Measurements from ENCODE around the gene CENPS.

The CENPS gene

GRCh38 chr1:10428984-10429383, 1.2 kb upstream of the CENPS start:
- H2AFZ ChIP-seq = no peak overlapping the region
- H3K36me3 ChIP-seq (ENCODE audit: control insufficient read depth, insufficient read depth, low read length) = no peaks in the 10 kb centered on the region
- peaks cover 3% of the 10 kb centered on the region for H3K79me2 ChIP-seq
- no peaks in the 10 kb centered on the region for H3K4me1 ChIP-seq
- no peak overlapping the region for H3K4me3 ChIP-seq (ENCODE audit: low read depth, low read length)
- no peaks in the 10 kb centered on the region for H3K9me3 ChIP-seq (ENCODE audit: control insufficient read depth, low read length)
- H3K27me3 ChIP-seq (ENCODE audit: control insufficient read depth, insufficient read depth, low read length) = no peaks in the 10 kb centered on the region
- no peak overlapping the region for H3K4me2 ChIP-seq (ENCODE audit: low read length)
- no peak overlapping the region for H3K9ac ChIP-seq
- H3K27ac ChIP-seq = no peak overlapping the region
- no peak for TF ChIP-seq CTCF (IDR thresholded peaks at IDR 0.05)

GRCh38 chr1:10429868-10430215, 391 bp upstream of the CENPS start:
- Histone ChIP-seq H3K4me2 (ENCODE audit: low read length) (peak overlapping the region; percentile 94), H3K4me1 (no peaks in the 10 kb centered on the region), H3K27me3 (ENCODE audit: control insufficient read depth, insufficient read depth, low read length) (no peaks in the 10 kb centered on the region), H3K9me3 (ENCODE audit: control insufficient read depth, low read length) (no peaks in the 10 kb centered on the region), H3K79me2 (peaks cover 3% of the 10 kb centered on the region), H2AFZ (peak overlapping the region; percentile 93), H3K9ac (no peak overlapping the region), H3K27ac (no peak overlapping the region), H3K4me3 (ENCODE audit: low read depth, low read length) (peak overlapping the region; percentile 95), H3K36me3 (ENCODE audit: control insufficient read depth, insufficient read depth, low read length) (no peaks in the 10 kb centered on the region)
- no peak for TF ChIP-seq CTCF (IDR thresholded peaks at IDR 0.05)

- no peak for TF ChIP-seq CTCF (IDR thresholded peaks at IDR 0.05)
- Histone ChIP-seq H3K36me3 (ENCODE audit: control insufficient read depth, insufficient read depth, low read length) (no peaks in the 10 kb centered on the region), H3K79me2 (peaks cover 3% of the 10 kb centered on the region), H3K9me3 (ENCODE audit: control insufficient read depth, low read length) (no peaks in the 10 kb centered on the region), H3K9ac (no peak overlapping the region), H3K27me3 (ENCODE audit: control insufficient read depth, insufficient read depth, low read length) (no peaks in the 10 kb centered on the region), H2AFZ (peak overlapping the region; percentile 93), H3K27ac (peak overlapping the region; percentile 27), H3K4me2 (ENCODE audit: low read length) (peak overlapping the region; percentile 94), H3K4me3 (ENCODE audit: low read depth, low read length) (peak overlapping the region; percentile 95), H3K4me1 (no peaks in the 10 kb centered on the region)
Observed at GRCh38 chr1:10431070-10431730, 967 bp downstream of the CENPS start.

- H2AFZ ChIP-seq = no peak overlapping the region
- no peak overlapping the region for H3K4me3 ChIP-seq (ENCODE audit: low read depth, low read length)
- H3K4me1 ChIP-seq = no peaks in the 10 kb centered on the region
- H3K9me3 ChIP-seq (ENCODE audit: control insufficient read depth, low read length) = no peaks in the 10 kb centered on the region
- H3K4me2 ChIP-seq (ENCODE audit: low read length) = no peak overlapping the region
- H3K27ac ChIP-seq = no peak overlapping the region
- TF ChIP-seq CTCF (IDR thresholded peaks at IDR 0.05) = no peak
- no peaks in the 10 kb centered on the region for H3K36me3 ChIP-seq (ENCODE audit: control insufficient read depth, insufficient read depth, low read length)
- no peaks in the 10 kb centered on the region for H3K27me3 ChIP-seq (ENCODE audit: control insufficient read depth, insufficient read depth, low read length)
- peaks cover 3% of the 10 kb centered on the region for H3K79me2 ChIP-seq
- no peak overlapping the region for H3K9ac ChIP-seq
Observed at GRCh38 chr1:10432910-10433700, 2.9 kb downstream of the CENPS start.

All from parathyroid adenoma (tissue), 2 donors.